ENCODE measurements around the gene BRDT. TPM values are rescaled to one million over a fixed set of nuclear protein-coding genes. Genes with fewer than 3 reads are reported as not detected.

BRDT gene
- total RNA-seq, 4 donors from 2014 or later: not detected

DNA sequence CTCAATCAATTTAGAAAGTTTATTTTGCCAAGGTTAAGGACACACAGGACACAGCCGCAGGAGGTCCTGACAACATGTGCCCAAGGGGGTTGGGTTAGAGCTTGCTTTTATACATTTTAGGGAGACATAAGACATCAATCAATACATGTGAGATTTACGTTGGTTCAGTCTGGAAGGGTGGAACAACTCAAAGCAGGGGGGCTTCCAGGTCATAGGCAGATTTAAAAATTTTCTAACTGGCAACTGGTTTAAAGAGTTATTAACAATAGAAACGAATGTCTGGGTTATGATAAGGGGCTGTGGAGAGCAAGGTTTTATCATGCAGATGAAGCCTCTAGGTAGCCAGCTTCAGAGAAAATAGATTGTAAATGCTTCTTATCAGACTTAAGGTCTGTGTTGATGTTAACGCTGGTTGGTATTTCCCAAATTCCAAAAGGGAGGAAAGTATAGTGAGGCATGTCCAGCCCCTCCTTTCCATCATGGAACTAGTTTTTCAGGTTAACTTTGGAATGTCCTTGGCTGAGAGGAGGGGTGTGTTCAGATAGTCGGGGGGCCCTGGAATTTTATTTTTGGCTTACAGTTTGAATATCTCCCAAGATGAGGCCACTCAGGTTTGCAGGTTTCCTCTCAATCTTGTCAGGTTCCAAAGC is 32.3 kb upstream of the BRDT start:
- no peak overlapping the region for H3K4me3 ChIP-seq (ENCODE audit: low read depth, poor library complexity, severe bottlenecking)
- TF ChIP-seq POLR2A (IDR thresholded peaks at IDR 0.05): no peak
- TF ChIP-seq, protein P1, sequence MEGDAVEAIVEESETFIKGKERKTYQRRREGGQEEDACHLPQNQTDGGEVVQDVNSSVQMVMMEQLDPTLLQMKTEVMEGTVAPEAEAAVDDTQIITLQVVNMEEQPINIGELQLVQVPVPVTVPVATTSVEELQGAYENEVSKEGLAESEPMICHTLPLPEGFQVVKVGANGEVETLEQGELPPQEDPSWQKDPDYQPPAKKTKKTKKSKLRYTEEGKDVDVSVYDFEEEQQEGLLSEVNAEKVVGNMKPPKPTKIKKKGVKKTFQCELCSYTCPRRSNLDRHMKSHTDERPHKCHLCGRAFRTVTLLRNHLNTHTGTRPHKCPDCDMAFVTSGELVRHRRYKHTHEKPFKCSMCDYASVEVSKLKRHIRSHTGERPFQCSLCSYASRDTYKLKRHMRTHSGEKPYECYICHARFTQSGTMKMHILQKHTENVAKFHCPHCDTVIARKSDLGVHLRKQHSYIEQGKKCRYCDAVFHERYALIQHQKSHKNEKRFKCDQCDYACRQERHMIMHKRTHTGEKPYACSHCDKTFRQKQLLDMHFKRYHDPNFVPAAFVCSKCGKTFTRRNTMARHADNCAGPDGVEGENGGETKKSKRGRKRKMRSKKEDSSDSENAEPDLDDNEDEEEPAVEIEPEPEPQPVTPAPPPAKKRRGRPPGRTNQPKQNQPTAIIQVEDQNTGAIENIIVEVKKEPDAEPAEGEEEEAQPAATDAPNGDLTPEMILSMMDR (IDR thresholded peaks at IDR 0.05): no peak
- WGBS, 2 donors: 63 to 75% methylated on average over 5 of the region's 5 CpGs
- intact Hi-C loops (cut with DNase I; ENCODE audit: low total_unique reads): no loop called here
- DNase-seq (ENCODE audit: low spot score in 2 of 2): peak in 1 of 2 donors; percentile 9

DNA sequence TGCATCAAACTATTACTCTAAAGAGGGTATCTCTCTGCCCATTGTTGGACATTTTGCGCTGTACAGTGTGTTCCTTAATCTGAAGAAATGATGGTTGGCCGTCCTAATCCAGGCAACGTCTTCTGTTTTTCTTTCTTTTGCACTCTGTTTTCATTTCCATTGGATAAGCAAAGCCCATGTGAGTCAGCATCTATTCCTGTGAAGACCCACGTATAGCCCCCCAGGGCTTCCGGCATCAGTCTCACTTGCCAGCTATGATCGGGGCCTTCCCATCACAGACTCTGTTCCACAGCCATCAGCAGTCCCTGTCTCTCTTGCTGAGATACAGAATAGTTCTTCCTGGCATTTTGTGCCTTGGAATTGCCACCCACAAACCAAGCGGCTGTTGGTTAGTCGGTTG is 29.2 kb upstream of the BRDT start:
- no peak for TF ChIP-seq POLR2A (IDR thresholded peaks at IDR 0.05)
- TF ChIP-seq, protein P1 (IDR thresholded peaks at IDR 0.05): no peak
- no peak overlapping the region for H3K4me3 ChIP-seq (ENCODE audit: low read depth, poor library complexity, severe bottlenecking)
- peak in 1 of 2 donors; percentile 60 for DNase-seq (ENCODE audit: low spot score in 2 of 2)
- intact Hi-C loops (cut with DNase I; ENCODE audit: low total_unique reads): no loop called here
- 85 to 86% methylated on average over 8 of the region's 8 CpGs for WGBS, 2 donors

DNA sequence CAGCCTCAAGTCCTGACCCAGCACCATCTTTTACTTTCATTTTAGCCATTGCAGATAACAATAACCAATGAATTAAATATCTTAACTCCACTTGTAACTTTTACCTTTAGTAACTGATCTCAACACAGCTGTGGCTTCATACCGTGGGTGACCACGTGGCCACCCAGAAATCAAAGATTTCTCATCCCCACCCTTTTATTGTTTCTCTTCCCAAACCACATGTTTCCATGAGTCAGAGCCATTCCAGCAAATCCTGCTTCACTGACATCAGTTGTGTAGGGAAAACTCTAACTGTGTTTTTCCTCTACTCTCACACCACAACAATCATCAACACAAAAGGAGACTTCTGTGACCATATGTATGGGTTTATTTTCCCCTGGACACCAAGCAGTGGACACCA is 25.1 kb upstream of the BRDT start:
- TF ChIP-seq, protein P1 (IDR thresholded peaks at IDR 0.05): no peak
- TF ChIP-seq POLR2A (IDR thresholded peaks at IDR 0.05): no peak
- DNase-seq (ENCODE audit: low spot score in 2 of 2): peak; percentile 28 to 68
- intact Hi-C loops (cut with DNase I; ENCODE audit: low total_unique reads): no loop called here
- H3K4me3 ChIP-seq (ENCODE audit: low read depth, poor library complexity, severe bottlenecking): no peak overlapping the region
- WGBS, 2 donors: 45 to 49% methylated on average over 2 of the region's 2 CpGs

DNA sequence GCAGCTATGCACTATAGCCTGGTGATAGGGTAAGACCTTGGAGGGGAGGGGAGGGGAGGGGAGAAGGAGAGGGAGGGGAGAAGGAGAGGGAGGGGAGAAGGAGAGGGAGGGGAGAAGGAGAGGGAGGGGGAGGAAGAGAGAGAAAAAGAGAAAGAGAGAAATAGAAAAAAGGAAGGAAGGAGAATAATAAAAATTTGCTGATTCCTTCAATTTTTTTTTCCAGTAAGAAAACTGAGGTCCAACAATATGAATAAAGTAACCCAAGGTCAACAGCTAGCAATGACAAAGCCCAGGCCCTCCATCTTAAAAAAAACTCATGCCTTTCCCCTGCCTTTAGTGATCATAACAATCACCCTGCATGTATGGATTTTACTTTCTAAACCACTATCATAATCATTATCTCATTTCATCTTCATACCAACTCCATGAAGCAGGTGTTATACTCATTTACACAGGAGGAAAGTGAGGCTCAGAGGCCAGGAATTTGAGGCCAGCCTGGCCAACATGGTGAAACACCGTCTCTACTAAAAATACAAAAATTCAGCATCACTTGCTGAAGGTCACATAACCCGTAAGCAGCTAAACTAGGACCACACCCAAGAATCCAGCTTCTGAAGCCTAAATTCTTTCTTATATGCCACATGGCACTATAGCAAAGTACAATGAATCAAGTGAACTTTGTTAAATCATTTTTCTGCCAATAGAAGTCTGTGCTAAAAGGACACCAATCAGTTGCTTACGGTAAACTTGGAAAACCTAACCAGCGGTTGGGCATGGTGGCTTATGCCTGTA is 23.4 kb upstream of the BRDT start:
- intact Hi-C loops (cut with DNase I; ENCODE audit: low total_unique reads): loop anchor here (5.0 kb wide), 1 partner anchor 414 kb away; no protein-coding TSS in a partner anchor
- DNase-seq (ENCODE audit: low spot score in 2 of 2): peak in 1 of 2 donors; percentile 63
- H3K4me3 ChIP-seq (ENCODE audit: low read depth, poor library complexity, severe bottlenecking): no peak overlapping the region
- TF ChIP-seq POLR2A (IDR thresholded peaks at IDR 0.05): no peak
- 79 to 83% methylated on average over 4 of the region's 4 CpGs for WGBS, 2 donors

DNA sequence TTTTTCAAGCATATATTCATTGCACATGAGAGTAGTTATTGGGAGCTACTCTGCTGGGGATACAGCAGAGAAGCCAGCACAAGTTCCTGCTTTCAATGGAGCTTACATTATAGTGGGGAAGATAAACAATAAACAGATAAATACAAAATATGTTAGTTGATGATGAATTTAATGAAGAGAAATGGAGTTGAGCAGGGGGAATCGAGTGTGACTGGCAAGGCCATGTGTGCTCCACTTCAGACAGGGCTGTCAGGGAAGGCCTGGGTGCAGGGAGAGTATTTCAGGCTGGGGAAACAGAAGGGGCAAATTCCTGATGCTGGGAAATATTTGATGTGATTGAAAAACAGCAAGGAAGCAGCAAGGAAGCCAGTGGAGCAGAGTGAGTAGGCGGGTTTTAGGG is 21.2 kb upstream of the BRDT start:
- TF ChIP-seq, protein P1 (IDR thresholded peaks at IDR 0.05): no peak
- TF ChIP-seq POLR2A (IDR thresholded peaks at IDR 0.05): no peak
- intact Hi-C loops (cut with DNase I; ENCODE audit: low total_unique reads): loop anchor here (5.0 kb wide), 1 partner anchor 416 kb away; no protein-coding TSS in a partner anchor
- 83 to 93% methylated on average over 2 of the region's 2 CpGs for WGBS, 2 donors
- DNase-seq (ENCODE audit: low spot score in 2 of 2): no peak
- no peak overlapping the region for H3K4me3 ChIP-seq (ENCODE audit: low read depth, poor library complexity, severe bottlenecking)

DNA sequence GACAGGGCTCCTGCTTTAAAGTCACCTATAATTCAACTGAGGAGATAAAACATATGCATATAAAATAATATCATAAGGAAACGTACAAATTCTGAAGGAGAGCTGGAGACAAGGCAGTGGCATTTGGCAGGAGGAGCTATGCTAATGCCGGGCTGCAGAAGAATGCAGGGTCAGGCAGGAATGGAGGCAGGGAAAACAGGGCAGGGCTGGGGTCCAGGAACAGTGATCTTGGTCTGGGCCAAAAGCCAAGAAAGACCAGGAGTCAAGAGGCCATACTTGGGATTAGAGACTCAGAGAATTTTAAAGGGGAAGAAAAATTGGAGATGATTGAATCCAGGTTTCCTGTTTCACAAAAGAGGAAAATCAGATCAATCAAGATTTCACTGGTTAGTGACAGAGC is 20.0 kb upstream of the BRDT start:
- intact Hi-C loops (cut with DNase I; ENCODE audit: low total_unique reads): loop anchor here (5.0 kb wide), 1 partner anchor 417 kb away; no protein-coding TSS in a partner anchor
- 20 to 26% methylated on average over 2 of the region's 2 CpGs for WGBS, 2 donors
- DNase-seq (ENCODE audit: low spot score in 2 of 2): peak in 1 of 2 donors; percentile 75
- TF ChIP-seq, protein P1 (IDR thresholded peaks at IDR 0.05): no peak
- TF ChIP-seq POLR2A (IDR thresholded peaks at IDR 0.05): no peak
- no peak overlapping the region for H3K4me3 ChIP-seq (ENCODE audit: low read depth, poor library complexity, severe bottlenecking)
